CD4-positive, CD25-positive, alpha-beta regulatory T cell (primary cell): ENCODE data around the gene MALAT1. TPM values are rescaled to one million over a fixed set of nuclear protein-coding genes. Genes with fewer than 3 reads are reported as not detected.
A peak's percentile ranks its signal among the peaks of the same experiment; 100 is the strongest.
"Not testable (repeated sequence)": the region's sequence is repeated elsewhere in the genome, so short reads cannot be mapped to it uniquely, and the experiment has no call there.

Experiments used
- ATAC-seq, 2 donors: fragments of 150-1000 bp; cut with Tn5 transposase; one replicate each; pipeline ENCODE4 v1.10.0; 2021; ENCODE audit warnings: low read depth in 2 of 2, moderate number of reproducible peaks in 2 of 2, moderate library complexity in 1 of 2
- DNase-seq, 3 donors: peaks; one replicate each; pipeline versions ENCODE4 v3.0.0 to v3.0.0-alpha.2; 2012 to 2022; ENCODE audit warnings: mixed read lengths in 1 of 3
- H3K27ac ChIP-seq: one replicate; pipeline ENCODE4 v1.7.0; 2013; ENCODE audit warnings: mild to moderate bottlenecking, low read length; ENCODE audit not compliant: insufficient read depth, poor library complexity, severe bottlenecking
- H3K27me3 ChIP-seq: one replicate; pipeline ENCODE4 v1.7.0; 2013; ENCODE audit warnings: low read length; ENCODE audit not compliant: control insufficient read depth, insufficient read depth
- H3K36me3 ChIP-seq: one replicate; pipeline ENCODE4 v1.7.0; 2013; ENCODE audit warnings: mild to moderate bottlenecking, low read length, moderate library complexity; ENCODE audit not compliant: control insufficient read depth, insufficient read depth
- H3K4me1 ChIP-seq: 2 replicates; pipeline ENCODE4 v1.7.0; 2013; ENCODE audit warnings: mild to moderate bottlenecking, low read length; ENCODE audit not compliant: insufficient read depth, control insufficient read depth, poor library complexity, severe bottlenecking
- H3K4me3 ChIP-seq: one replicate; pipeline ENCODE4 v1.7.0; 2013; ENCODE audit warnings: low read depth, mild to moderate bottlenecking, low read length, moderate library complexity
- H3K9me3 ChIP-seq, 2 experiments: 1 replicate in 1 of 2; 2 replicates in 1 of 2; pipeline ENCODE4 v1.7.0; 2013; ENCODE audit warnings: low read length in 2 of 2, mild to moderate bottlenecking in 1 of 2, moderate library complexity in 1 of 2; ENCODE audit not compliant: control insufficient read depth in 2 of 2
- H3K27ac Mint-ChIP-seq, 3 donors: one replicate each; pipeline ENCODE4 v1.8.0; 2020 to 2022; ENCODE audit warnings: mild to moderate bottlenecking in 3 of 3, mixed read lengths in 3 of 3, moderate library complexity in 2 of 3
- H3K27me3 Mint-ChIP-seq: one replicate; pipeline ENCODE4 v1.8.0; 2022; ENCODE audit warnings: mild to moderate bottlenecking, mixed read lengths
- H3K36me3 Mint-ChIP-seq: one replicate; pipeline ENCODE4 v1.8.0; 2020; ENCODE audit warnings: mixed read lengths
- H3K4me1 Mint-ChIP-seq, 4 donors: one replicate each; pipeline ENCODE4 v1.8.0; 2020 to 2022; ENCODE audit warnings: mixed read lengths in 4 of 4, mild to moderate bottlenecking in 1 of 4
- H3K4me3 Mint-ChIP-seq, 4 donors: one replicate each; pipeline ENCODE4 v1.8.0; 2020 to 2022; ENCODE audit warnings: mild to moderate bottlenecking in 4 of 4, mixed read lengths in 4 of 4, moderate library complexity in 3 of 4
- H3K9me3 Mint-ChIP-seq, 7 donors: one replicate each; pipeline ENCODE4 v1.8.0; 2020 to 2022; ENCODE audit warnings: mixed read lengths in 7 of 7, mild to moderate bottlenecking in 3 of 7, moderate library complexity in 2 of 7
- polyA plus RNA-seq, 4 donors: library from polyadenylated mRNA; unstranded; fragments of 300-500 nt; fragmentation: Illumina TruSeq; gene quantifications; one replicate each; pipeline ENCODE4 v1.2.3, GENCODE V29; 2021
- total RNA-seq: library from RNA; stranded (reverse); gene quantifications from one replicate; pipeline ENCODE4 v1.2.3, GENCODE V29; 2022

The MALAT1 gene
- total and polyA plus RNA-seq, 5 donors from 2014 or later: 2,329 to 36,047 (median 3,054) TPM

GRCh38 chr11:65521777-65522521, 23.1 kb downstream of the MALAT1 start:
- peak overlapping the region; percentile 81 for H3K4me3 ChIP-seq

GRCh38 chr11:65522718-65523630, 24.1 kb downstream of the MALAT1 start:
- H3K27ac ChIP-seq: peak overlapping the region; percentile 68
- Mint-ChIP-seq H3K4me1 (peaks cover 18 to 52% (median 25%) of the 10 kb centered on the region in 4 donors), H3K27ac (peak overlapping the region; percentile 90 to 97 (median 95)), H3K4me3 (peak overlapping the region; percentile 83 to 91 (median 87))
- peaks cover 40% of the 10 kb centered on the region for H3K4me1 ChIP-seq
- not testable (repeated sequence) for H3K36me3 ChIP-seq, H3K9me3 Mint-ChIP-seq, H3K27me3 ChIP-seq, H3K27me3 Mint-ChIP-seq, H3K36me3 Mint-ChIP-seq, H3K9me3 ChIP-seq
- ATAC-seq (peak; percentile 25 to 31), DNase-seq (peak in 2 of 3 donors; percentile 45 to 54)
- H3K4me3 ChIP-seq: peak overlapping the region; percentile 81

More at GRCh38 chr11:65521777-65522521, 23.1 kb downstream of the MALAT1 start:
- H3K4me3 Mint-ChIP-seq: peak overlapping the region; percentile 83 to 91 (median 87)
- H3K36me3 Mint-ChIP-seq, H3K36me3 ChIP-seq, ATAC-seq, H3K27me3 Mint-ChIP-seq, H3K9me3 ChIP-seq, H3K9me3 Mint-ChIP-seq, H3K27me3 ChIP-seq: not testable (repeated sequence)
- H3K4me1 Mint-ChIP-seq: peaks cover 18 to 46% (median 25%) of the 10 kb centered on the region in 4 donors
- peak overlapping the region; percentile 54 to 95 (median 90) for H3K27ac Mint-ChIP-seq
- Histone ChIP-seq H3K27ac (peak overlapping the region; percentile 68), H3K4me1 (peaks cover 40% of the 10 kb centered on the region)
- DNase-seq: peak in 2 of 3 donors; percentile 52 to 75

GRCh38 chr11:65523631-65523968, 24.8 kb downstream of the MALAT1 start:
- H3K9me3 Mint-ChIP-seq, H3K27me3 Mint-ChIP-seq, H3K36me3 Mint-ChIP-seq, ATAC-seq, H3K36me3 ChIP-seq, DNase-seq, H3K9me3 ChIP-seq, H3K27me3 ChIP-seq: not testable (repeated sequence)
- H3K4me3 Mint-ChIP-seq: peak overlapping the region; percentile 83 to 91 (median 87)
- peak overlapping the region; percentile 81 for H3K4me3 ChIP-seq
- peaks cover 40% of the 10 kb centered on the region for H3K4me1 ChIP-seq
- peaks cover 18 to 52% (median 25%) of the 10 kb centered on the region in 4 donors for H3K4me1 Mint-ChIP-seq
- H3K27ac Mint-ChIP-seq: peak overlapping the region; percentile 90 to 97 (median 95)
- H3K27ac ChIP-seq: peak overlapping the region; percentile 68

- H3K4me3 ChIP-seq: peak overlapping the region; percentile 66
- H3K36me3 Mint-ChIP-seq: peaks cover 3% of the 10 kb centered on the region
- H3K4me3 Mint-ChIP-seq: peak overlapping the region; percentile 83 to 91 (median 87)
- H3K9me3 ChIP-seq: no peaks in the 10 kb centered on the region
- peaks cover 9% of the 10 kb centered on the region for H3K36me3 ChIP-seq
- no peaks in the 10 kb centered on the region for H3K9me3 Mint-ChIP-seq
- H3K27ac Mint-ChIP-seq: peak overlapping the region; percentile 90 to 96 (median 95)
- peaks cover 18 to 56% (median 27%) of the 10 kb centered on the region in 4 donors for H3K4me1 Mint-ChIP-seq
- peak overlapping the region; percentile 68 for H3K27ac ChIP-seq
- no peaks in the 10 kb centered on the region for H3K27me3 Mint-ChIP-seq
- DNase-seq (peak in 1 of 3 donors; percentile 26), ATAC-seq (peak; percentile 3 to 27)
- no peaks in the 10 kb centered on the region for H3K27me3 ChIP-seq
- peaks cover 40% of the 10 kb centered on the region for H3K4me1 ChIP-seq
Observed at GRCh38 chr11:65524014-65524740, 25.3 kb downstream of the MALAT1 start.

- DNase-seq (peak; percentile 74 to 77 (median 76)), ATAC-seq (peak; percentile 80)
- H3K4me3 ChIP-seq: peak within 1 kb of the TSS; percentile 69
- H3K4me1 Mint-ChIP-seq: peaks cover 18 to 60% (median 31%) of the 10 kb centered on the region in 4 donors
- H3K9me3 Mint-ChIP-seq: no peaks in the 10 kb centered on the region
- H3K4me1 ChIP-seq: peaks cover 46% of the 10 kb centered on the region
- peaks cover 3% of the 10 kb centered on the region for H3K36me3 Mint-ChIP-seq
- H3K27me3 ChIP-seq: no peaks in the 10 kb centered on the region
- H3K9me3 ChIP-seq: no peaks in the 10 kb centered on the region
- H3K4me3 Mint-ChIP-seq: peak within 1 kb of the TSS; percentile 83 to 92 (median 88)
- peak within 1 kb of the TSS; percentile 93 to 96 (median 95) for H3K27ac Mint-ChIP-seq
- H3K36me3 ChIP-seq: peaks cover 9% of the 10 kb centered on the region
- H3K27ac ChIP-seq: peak within 1 kb of the TSS; percentile 79
- no peaks in the 10 kb centered on the region for H3K27me3 Mint-ChIP-seq
Observed at GRCh38 chr11:65524741-65525545, 26.1 kb downstream of the MALAT1 start, which contains the start of gene SCYL1. SCYL1 (plus strand) TSS chr11:65525083; CDS start chr11:65525154, 71 bp downstream.

- Histone ChIP-seq H3K4me3 (peak overlapping the region; percentile 69), H3K27ac (peak overlapping the region; percentile 79), H3K4me1 (peaks cover 49% of the 10 kb centered on the region), H3K9me3 (no peaks in the 10 kb centered on the region), H3K27me3 (no peaks in the 10 kb centered on the region), H3K36me3 (peaks cover 17% of the 10 kb centered on the region)
- Mint-ChIP-seq H3K4me3 (peak overlapping the region; percentile 48 to 92 (median 88)), H3K36me3 (peaks cover 6% of the 10 kb centered on the region), H3K9me3 (no peaks in the 10 kb centered on the region), H3K4me1 (peaks cover 18 to 65% (median 34%) of the 10 kb centered on the region in 4 donors), H3K27me3 (no peaks in the 10 kb centered on the region), H3K27ac (peak overlapping the region in 2 of 3 donors; percentile 86 to 93)
- DNase-seq: peak in 2 of 3 donors; percentile 20 to 57
- ATAC-seq: peak; percentile 1 to 7
Observed at GRCh38 chr11:65525546-65526480, 27.0 kb downstream of the MALAT1 start.
